Nephron progenitor cell (in vitro differentiated cells): ENCODE data around the gene MRPL49.

Source experiments
- DNase-seq: peaks from one replicate; pipeline ENCODE4 v3.0.0; 2021
- H3K27ac Mint-ChIP-seq: 2 replicates; pipeline ENCODE4 v1.8.0; 2021; ENCODE audit warnings: mild to moderate bottlenecking, moderate library complexity, mixed read lengths
- H3K27me3 Mint-ChIP-seq: 2 replicates; pipeline ENCODE4 v1.8.0; 2021; ENCODE audit warnings: mild to moderate bottlenecking, low read depth, mixed read lengths; ENCODE audit not compliant: poor library complexity
- H3K36me3 Mint-ChIP-seq: 2 replicates; pipeline ENCODE4 v1.8.0; 2021; ENCODE audit warnings: low read depth, mixed read lengths
- H3K4me1 Mint-ChIP-seq: 2 replicates; pipeline ENCODE4 v1.8.0; 2021; ENCODE audit warnings: mixed read lengths
- H3K4me3 Mint-ChIP-seq: 2 replicates; pipeline ENCODE4 v1.8.0; 2021; ENCODE audit warnings: mild to moderate bottlenecking, moderate library complexity, mixed read lengths
- H3K9me3 Mint-ChIP-seq: 2 replicates; pipeline ENCODE4 v1.8.0; 2021; ENCODE audit warnings: mild to moderate bottlenecking, moderate library complexity, mixed read lengths
- CTCF ChIP-seq: fragments of 200-600 bp; sonication (generic); IDR thresholded peaks from 2 replicates; pipeline ENCODE4 v1.5.0; 2021; ENCODE audit warnings: antibody characterized with exemption

Gene MRPL49

GRCh38 chr11:65134240-65134951, 12.3 kb downstream of the MRPL49 start, which contains the start of gene SYVN1:
Gene SYVN1, minus strand, starts transcription at chr11:65134519. Its CDS starts 918 bp downstream, at chr11:65133601.
- Mint-ChIP-seq H3K36me3 (peaks cover 7% of the 10 kb centered on the region), H3K4me1 (peaks cover 42% of the 10 kb centered on the region), H3K9me3 (no peaks in the 10 kb centered on the region), H3K27ac (peak within 1 kb of the TSS; percentile 100), H3K27me3 (peaks cover 21% of the 10 kb centered on the region), H3K4me3 (peak within 1 kb of the TSS; percentile 99)
- DNase-seq: peak; percentile 87
- no peak for TF ChIP-seq CTCF

- TF ChIP-seq CTCF: no peak
- H3K9me3 Mint-ChIP-seq: peaks cover 3% of the 10 kb centered on the region
Measured at GRCh38 chr11:65134952-65135632, 13.0 kb downstream of the MRPL49 start.

GRCh38 chr11:65135633-65136145, 13.6 kb downstream of the MRPL49 start:
- H3K4me1 Mint-ChIP-seq: peaks cover 42% of the 10 kb centered on the region

More at GRCh38 chr11:65134952-65135632, 13.0 kb downstream of the MRPL49 start:
- Mint-ChIP-seq H3K27me3 (peaks cover 28% of the 10 kb centered on the region), H3K4me1 (peaks cover 42% of the 10 kb centered on the region), H3K36me3 (peaks cover 7% of the 10 kb centered on the region), H3K27ac (peak overlapping the region; percentile 100), H3K4me3 (peak overlapping the region; percentile 99)
- DNase-seq: peak; percentile 82

GRCh38 chr11:65136515-65137096, 14.5 kb downstream of the MRPL49 start:
- H3K4me3 Mint-ChIP-seq: peak overlapping the region; percentile 99
- H3K27ac Mint-ChIP-seq: no peak overlapping the region
- H3K4me1 Mint-ChIP-seq: peaks cover 42% of the 10 kb centered on the region
- H3K27me3 Mint-ChIP-seq: peaks cover 41% of the 10 kb centered on the region
- H3K9me3 Mint-ChIP-seq: peaks cover 3% of the 10 kb centered on the region
- no peak for TF ChIP-seq CTCF
- no peaks in the 10 kb centered on the region for H3K36me3 Mint-ChIP-seq
- no peak for DNase-seq

More at GRCh38 chr11:65135633-65136145, 13.6 kb downstream of the MRPL49 start:
- Mint-ChIP-seq H3K9me3 (peaks cover 3% of the 10 kb centered on the region), H3K27ac (peak overlapping the region; percentile 100), H3K27me3 (peaks cover 32% of the 10 kb centered on the region), H3K4me3 (peak overlapping the region; percentile 99), H3K36me3 (peaks cover 7% of the 10 kb centered on the region)
- no peak for TF ChIP-seq CTCF
- DNase-seq: no peak

- H3K4me1 Mint-ChIP-seq: peaks cover 11% of the 10 kb centered on the region
- TF ChIP-seq CTCF: no peak
- no peaks in the 10 kb centered on the region for H3K36me3 Mint-ChIP-seq
- peaks cover 16% of the 10 kb centered on the region for H3K9me3 Mint-ChIP-seq
- no peak for DNase-seq
- no peak overlapping the region for H3K27ac Mint-ChIP-seq
- H3K4me3 Mint-ChIP-seq: no peak overlapping the region
- peaks cover 81% of the 10 kb centered on the region for H3K27me3 Mint-ChIP-seq
Measured at GRCh38 chr11:65141896-65142494, 19.9 kb downstream of the MRPL49 start.
